Prostate gland (tissue), 2 donors: ENCODE data around the gene ZNF835. TPM values are rescaled to one million over a fixed set of nuclear protein-coding genes. Genes with fewer than 3 reads are reported as not detected.

Source experiments
- DNase-seq: peaks from one replicate; pipeline ENCODE4 v3.0.0-alpha.2; 2019; ENCODE audit warnings: low spot score
- H3K27ac ChIP-seq, 2 donors: fragments of 200-600 bp; sonication (generic); 2 replicates each; pipeline ENCODE4 v1.5.1; 2017 to 2019
- H3K27me3 ChIP-seq: fragments of 200-600 bp; sonication (generic); replicated peaks from 2 replicates; pipeline ENCODE4 v1.5.1; 2019; ENCODE audit not compliant: insufficient read depth
- H3K36me3 ChIP-seq, 2 donors: fragments of 200-600 bp; sonication (generic); 1 replicate in 1 of 2; 2 replicates in 1 of 2; pipeline versions ENCODE4 v1.5.1 to v1.8.1; 2017 to 2019
- H3K4me1 ChIP-seq: fragments of 200-600 bp; sonication (generic); replicated peaks from 2 replicates; pipeline ENCODE4 v1.5.1; 2019
- H3K4me3 ChIP-seq, 2 donors: fragments of 200-600 bp; sonication (generic); 2 replicates each; pipeline ENCODE4 v1.5.1; 2017 to 2019
- H3K9me3 ChIP-seq: fragments of 200-600 bp; sonication (generic); 2 replicates; pipeline ENCODE4 v1.5.1; 2017
- POLR2A ChIP-seq: fragments of 450-650 bp; IDR thresholded peaks from one replicate; pipeline ENCODE4 v1.6.1; 2016; ENCODE audit warnings: antibody characterized with exemption, mild to moderate bottlenecking
- POLR2AphosphoS5 ChIP-seq: sonication (generic); formaldehyde crosslinking; IDR thresholded peaks from one replicate; pipeline ENCODE4 v1.6.1; 2017; ENCODE audit warnings: antibody characterized with exemption
- WGBS: methylation state at CpG from one replicate; pipeline ENCODE4 v1.1.5; 2018; 5-methylcytosine and 5-hydroxymethylcytosine counted together
- intact Hi-C: fragments of 100-400 bp; cut with DNase I; formaldehyde crosslinking; loops from one replicate; pipeline ENCODE4 v1.14.2; 2022
- total RNA-seq, 2 donors: library from RNA; depleted of rRNA; stranded (reverse); fragments of >200 nt; gene quantifications; one replicate each; pipeline ENCODE4 v1.1.0, GENCODE V29; 2016
- TF ChIP-seq, protein P1 (sequence below), 4 experiments: fragments of 200-600 bp in 2 of 4; fragments of 450-650 bp in 2 of 4; sonication (generic) in 2 of 4; IDR thresholded peaks; 1 replicate in 3 of 4; 2 replicates in 1 of 4; pipeline ENCODE4 v1.5.1; 2016 to 2019; ENCODE audit warnings: antibody characterized with exemption in 4 of 4, mild to moderate bottlenecking in 2 of 4, moderate library complexity in 2 of 4

ZNF835 gene
- total RNA-seq, 2 donors from 2014 or later = 2.5 to 4.5 TPM

DNA sequence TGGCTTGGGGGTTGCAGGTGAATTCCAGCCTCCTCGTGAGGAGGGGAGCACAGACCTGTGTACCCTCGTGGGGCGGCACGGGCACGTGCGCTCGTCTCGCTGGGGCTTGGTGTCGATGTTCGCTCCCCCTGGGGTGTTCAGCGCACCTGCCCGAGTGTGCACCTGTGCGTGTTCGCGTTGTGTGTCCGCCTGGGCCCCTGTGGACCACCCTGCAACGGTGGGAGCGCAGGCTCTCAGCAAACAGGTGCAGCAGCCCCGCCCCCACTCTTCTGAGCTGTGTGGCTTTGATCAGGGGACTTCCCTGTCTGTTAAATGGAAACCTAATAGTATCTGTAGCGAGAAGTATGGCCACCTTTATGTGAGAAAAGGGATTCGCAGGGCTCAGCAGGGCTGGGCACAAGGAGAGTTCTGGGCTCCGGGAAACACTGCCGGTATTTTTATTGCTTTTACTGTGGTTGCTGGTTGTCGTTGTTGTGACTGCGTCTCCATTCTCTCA, 28.0 kb downstream of the ZNF835 start:
- H3K4me1 ChIP-seq = no peaks in the 10 kb centered on the region
- no peaks in the 10 kb centered on the region for H3K36me3 ChIP-seq
- no peak overlapping the region for H3K4me3 ChIP-seq
- H3K27ac ChIP-seq = no peak overlapping the region
- no peak for DNase-seq
- intact Hi-C loops = no loop called here
- no peaks in the 10 kb centered on the region for H3K9me3 ChIP-seq
- peaks cover 13% of the 10 kb centered on the region for H3K27me3 ChIP-seq
- TF ChIP-seq, protein P1, sequence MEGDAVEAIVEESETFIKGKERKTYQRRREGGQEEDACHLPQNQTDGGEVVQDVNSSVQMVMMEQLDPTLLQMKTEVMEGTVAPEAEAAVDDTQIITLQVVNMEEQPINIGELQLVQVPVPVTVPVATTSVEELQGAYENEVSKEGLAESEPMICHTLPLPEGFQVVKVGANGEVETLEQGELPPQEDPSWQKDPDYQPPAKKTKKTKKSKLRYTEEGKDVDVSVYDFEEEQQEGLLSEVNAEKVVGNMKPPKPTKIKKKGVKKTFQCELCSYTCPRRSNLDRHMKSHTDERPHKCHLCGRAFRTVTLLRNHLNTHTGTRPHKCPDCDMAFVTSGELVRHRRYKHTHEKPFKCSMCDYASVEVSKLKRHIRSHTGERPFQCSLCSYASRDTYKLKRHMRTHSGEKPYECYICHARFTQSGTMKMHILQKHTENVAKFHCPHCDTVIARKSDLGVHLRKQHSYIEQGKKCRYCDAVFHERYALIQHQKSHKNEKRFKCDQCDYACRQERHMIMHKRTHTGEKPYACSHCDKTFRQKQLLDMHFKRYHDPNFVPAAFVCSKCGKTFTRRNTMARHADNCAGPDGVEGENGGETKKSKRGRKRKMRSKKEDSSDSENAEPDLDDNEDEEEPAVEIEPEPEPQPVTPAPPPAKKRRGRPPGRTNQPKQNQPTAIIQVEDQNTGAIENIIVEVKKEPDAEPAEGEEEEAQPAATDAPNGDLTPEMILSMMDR (IDR thresholded peaks at IDR 0.05) = no peak
- TF ChIP-seq POLR2AphosphoS5 = no peak
- 14% methylated on average over 25 of the region's 25 CpGs for WGBS

DNA sequence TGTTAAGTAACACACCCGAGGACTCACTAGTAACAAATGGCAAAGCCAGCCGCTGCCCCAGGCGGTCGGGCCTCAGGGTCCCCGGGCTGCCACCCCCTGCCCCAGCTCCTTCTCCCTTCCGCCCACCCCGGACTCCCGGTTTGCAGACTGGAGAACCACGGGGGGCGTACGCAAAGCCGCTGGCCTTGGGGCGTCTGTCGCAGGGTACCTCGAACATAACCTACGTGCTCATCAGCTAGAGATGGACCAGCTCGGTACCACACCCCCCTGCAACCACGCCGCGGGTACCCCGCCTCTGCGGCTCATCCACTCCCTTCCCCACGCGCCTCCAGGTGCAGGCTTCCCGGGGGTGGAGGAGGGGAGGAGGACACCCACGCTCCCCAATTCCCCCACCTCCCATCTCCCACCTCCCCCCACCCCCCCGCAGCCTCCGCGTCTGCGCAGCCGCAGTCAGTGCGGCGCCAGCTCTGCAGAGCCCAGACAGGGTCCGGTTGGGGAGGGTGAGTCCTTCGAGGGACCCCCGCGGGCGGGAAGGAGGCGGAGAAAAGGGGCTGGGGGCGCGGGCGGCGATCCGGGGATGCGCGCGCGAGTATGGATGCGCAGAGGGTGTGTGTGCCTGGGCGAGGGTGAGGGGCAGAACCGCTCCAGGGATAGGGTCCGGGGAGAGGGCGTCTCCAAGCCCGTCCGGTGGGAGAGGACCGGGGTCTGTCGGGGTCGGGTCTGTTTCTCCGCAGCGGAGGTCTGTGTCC, 28.7 kb downstream of the ZNF835 start, which contains the start of gene SMIM17:
Gene SMIM17 (plus strand): TSS at position 449 of the 749 bp plus-strand sequence. CDS start 2,509 bp downstream, outside the sequence.
- TF ChIP-seq POLR2A (no peak), POLR2AphosphoS5 (no peak)
- TF ChIP-seq, protein P1 (IDR thresholded peaks at IDR 0.05) = no peak
- Histone ChIP-seq H3K9me3 (no peaks in the 10 kb centered on the region), H3K4me3 (no peak within 1 kb of the TSS), H3K27ac (no peak within 1 kb of the TSS), H3K36me3 (no peaks in the 10 kb centered on the region), H3K4me1 (no peaks in the 10 kb centered on the region), H3K27me3 (peaks cover 13% of the 10 kb centered on the region)
- intact Hi-C loops = no loop called here
- DNase-seq = no peak
- WGBS = 8% methylated on average over 59 of the region's 60 CpGs

DNA sequence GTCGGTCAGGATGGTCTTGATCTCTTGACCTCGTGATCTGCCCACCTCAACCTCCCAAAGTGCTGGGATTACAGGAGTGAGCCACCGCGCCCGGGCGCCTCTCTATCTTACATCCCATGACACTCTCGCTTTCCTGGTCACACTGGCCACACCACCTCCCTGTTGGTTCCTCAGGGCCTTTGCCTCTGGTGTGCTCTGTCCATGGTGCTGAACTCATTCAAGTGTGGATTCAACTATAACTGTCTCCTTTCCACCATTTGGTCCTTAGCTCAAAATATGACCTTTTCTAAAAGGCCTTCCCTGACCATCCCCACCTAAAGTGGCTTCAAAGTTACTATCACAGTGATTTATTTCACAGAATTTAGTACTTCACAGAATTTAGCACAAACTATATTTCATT, 32.3 kb downstream of the ZNF835 start:
- no peak for DNase-seq
- no peak overlapping the region for H3K4me3 ChIP-seq
- WGBS = 32% methylated on average over 7 of the region's 7 CpGs

DNA sequence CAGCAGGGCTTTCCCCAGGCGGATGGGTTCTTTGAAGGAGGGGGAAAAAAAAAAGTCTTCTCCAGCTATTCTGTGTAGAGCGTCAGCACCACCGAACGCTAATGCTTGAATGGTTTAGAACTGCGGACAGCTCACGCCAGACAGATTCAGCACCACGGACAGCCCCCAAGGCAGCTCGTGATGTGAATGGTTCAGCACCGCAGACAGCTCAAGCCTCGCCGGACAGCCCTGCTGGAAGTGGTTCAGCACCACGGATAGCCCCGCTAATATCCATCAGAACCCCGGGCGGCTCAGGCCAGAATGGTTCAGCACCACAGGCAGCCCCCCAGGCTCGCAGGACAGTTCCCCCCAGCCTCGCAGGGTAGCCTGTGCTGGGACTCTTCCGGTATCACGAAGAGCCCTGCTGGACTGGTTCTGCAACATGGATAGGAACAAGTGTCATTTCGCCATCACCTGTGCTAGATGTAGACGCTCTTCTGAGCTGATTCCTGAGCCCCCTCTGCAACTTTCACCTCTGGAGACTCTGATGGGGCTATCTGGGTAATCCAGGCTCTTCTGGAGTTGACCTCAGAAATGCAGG, 33.5 kb downstream of the ZNF835 start:
- Histone ChIP-seq H3K4me3 (no peak overlapping the region), H3K36me3 (no peaks in the 10 kb centered on the region), H3K4me1 (no peaks in the 10 kb centered on the region), H3K27ac (no peak overlapping the region), H3K9me3 (no peaks in the 10 kb centered on the region), H3K27me3 (peaks cover 7% of the 10 kb centered on the region)
- WGBS = 6% methylated on average over 20 of the region's 21 CpGs
- TF ChIP-seq POLR2AphosphoS5 = peak; percentile 55
- TF ChIP-seq, protein P1 (IDR thresholded peaks at IDR 0.05) = no peak
- intact Hi-C loops = no loop called here
- peak; percentile 66 for DNase-seq

More for the DNA sequence above, 32.3 kb downstream of the ZNF835 start:
- no peak for TF ChIP-seq POLR2AphosphoS5
- TF ChIP-seq, protein P1 (IDR thresholded peaks at IDR 0.05) = no peak
- no peak for TF ChIP-seq POLR2A
- Histone ChIP-seq H3K4me1 (no peaks in the 10 kb centered on the region), H3K27me3 (peaks cover 13% of the 10 kb centered on the region), H3K9me3 (no peaks in the 10 kb centered on the region), H3K36me3 (no peaks in the 10 kb centered on the region), H3K27ac (no peak overlapping the region)
- intact Hi-C loops = no loop called here
